Islet precursor cell (in vitro differentiated cells): ENCODE data around the gene RXFP1.
A peak's percentile ranks its signal among the peaks of the same experiment; 100 is the strongest.

Source experiments
- DNase-seq: peaks from one replicate; pipeline ENCODE4 v3.0.0-alpha.2; 2018

RXFP1 gene

GRCh38 chr4:158521484-158522088 lies at the start of gene RXFP1:
TSS of gene RXFP1 (plus strand) at chr4:158521882. CDS start at chr4:158521977, 95 bp downstream.
- no peak for DNase-seq

GRCh38 chr4:158481811-158482210 lies 39.9 kb upstream of the RXFP1 start:
- DNase-seq, result no peak

- DNase-seq, result no peak
Measured at GRCh38 chr4:158484173-158484885, 37.4 kb upstream of the RXFP1 start.

DNA sequence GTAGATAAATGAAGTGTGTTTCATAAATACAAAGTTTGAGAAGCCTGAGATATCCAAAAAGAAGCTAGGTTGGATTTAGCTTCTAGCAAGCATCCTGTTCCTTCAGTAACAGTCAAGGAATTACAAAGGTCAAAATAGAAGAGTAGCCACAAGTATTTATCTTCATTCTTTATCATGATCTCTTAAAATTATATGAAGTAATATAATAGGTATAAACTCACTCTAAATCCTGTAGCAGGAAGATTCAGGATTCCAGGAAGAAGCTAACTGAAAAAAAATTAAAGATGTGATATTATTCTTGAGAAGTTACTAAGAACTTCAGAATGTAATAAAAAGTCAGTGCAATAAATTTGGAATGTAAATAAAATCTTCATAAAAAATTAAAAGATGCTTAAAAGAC lies 31.1 kb upstream of the RXFP1 start:
- DNase-seq, result no peak

DNA sequence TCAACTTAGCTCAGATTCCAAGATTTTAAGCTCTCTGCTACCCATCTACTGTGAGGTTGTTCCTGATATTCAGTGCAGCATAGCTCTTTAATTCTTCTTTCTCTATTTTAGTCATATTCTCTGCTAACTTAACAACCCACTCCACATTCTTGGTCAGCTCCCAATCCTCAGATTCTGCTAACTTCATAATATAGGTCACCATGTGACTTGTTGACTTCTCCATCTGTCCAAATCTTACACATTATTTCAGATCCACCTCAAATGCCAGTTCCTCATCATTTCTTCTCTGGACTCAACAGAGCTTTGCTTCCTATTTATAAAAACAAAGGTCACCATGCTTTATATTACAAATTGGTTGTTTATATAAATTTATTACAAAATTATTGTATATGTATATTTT lies 29.3 kb upstream of the RXFP1 start:
- DNase-seq, result no peak

DNA sequence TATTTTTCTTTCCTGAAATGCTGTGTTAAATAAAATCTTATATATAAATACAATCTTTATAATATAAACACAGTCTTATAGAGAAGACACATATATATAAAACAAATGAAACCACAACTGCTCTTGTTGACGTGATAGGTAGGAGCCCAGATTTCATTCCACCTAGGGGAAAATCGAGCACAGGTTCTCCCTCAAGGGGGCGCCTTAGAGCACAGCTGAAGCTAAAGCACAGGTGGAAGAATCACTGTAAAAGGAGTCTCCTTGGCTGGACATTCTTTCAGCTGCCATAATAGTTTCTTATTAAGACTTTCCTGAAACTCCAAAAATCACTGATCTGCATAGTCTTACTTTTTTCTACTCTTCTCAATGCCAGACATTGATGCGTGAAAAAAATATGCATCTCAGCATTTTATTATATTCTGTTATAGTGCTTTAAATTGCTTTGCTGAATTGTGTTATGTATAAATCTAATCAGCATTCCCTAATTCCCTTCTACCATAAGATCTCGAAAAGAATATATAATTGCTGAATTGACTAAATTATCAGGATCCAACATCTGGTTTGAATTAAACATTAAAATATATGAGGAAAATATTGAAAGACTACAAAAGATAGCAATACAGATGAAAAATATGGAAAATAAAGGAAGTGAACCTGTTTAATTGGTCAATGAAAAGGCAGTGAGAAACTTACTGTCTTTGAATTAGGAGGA lies 25.5 kb upstream of the RXFP1 start:
- DNase-seq, result peak; percentile 72

- DNase-seq, result no peak
Measured at GRCh38 chr4:158500054-158500453, 21.6 kb upstream of the RXFP1 start.

DNA sequence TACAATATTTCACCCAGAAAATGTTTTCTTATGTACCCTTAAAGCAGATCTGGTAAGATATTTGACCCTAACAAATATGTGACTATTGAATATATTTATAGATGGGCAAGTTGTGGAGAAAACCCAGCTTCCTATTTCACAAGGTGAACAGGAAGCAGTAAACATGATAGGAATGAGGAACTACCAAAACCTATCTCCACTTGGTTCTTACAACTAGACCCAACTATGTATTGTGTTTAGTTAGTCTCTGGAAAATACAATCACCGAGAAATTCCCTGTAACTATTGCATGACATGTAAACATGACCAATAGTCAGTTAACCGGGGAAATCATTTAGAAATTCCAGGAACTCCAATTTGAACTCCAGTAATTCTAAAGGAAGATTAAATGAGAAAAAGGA lies 8.4 kb upstream of the RXFP1 start:
- DNase-seq, result no peak

- DNase-seq, result no peak
Measured at GRCh38 chr4:158519226-158519625, 2.5 kb upstream of the RXFP1 start.

- no peak for DNase-seq
Measured at GRCh38 chr4:158523990-158524535, 2.4 kb downstream of the RXFP1 start.

- DNase-seq, result no peak
Measured at GRCh38 chr4:158527516-158527915, 5.8 kb downstream of the RXFP1 start.

DNA sequence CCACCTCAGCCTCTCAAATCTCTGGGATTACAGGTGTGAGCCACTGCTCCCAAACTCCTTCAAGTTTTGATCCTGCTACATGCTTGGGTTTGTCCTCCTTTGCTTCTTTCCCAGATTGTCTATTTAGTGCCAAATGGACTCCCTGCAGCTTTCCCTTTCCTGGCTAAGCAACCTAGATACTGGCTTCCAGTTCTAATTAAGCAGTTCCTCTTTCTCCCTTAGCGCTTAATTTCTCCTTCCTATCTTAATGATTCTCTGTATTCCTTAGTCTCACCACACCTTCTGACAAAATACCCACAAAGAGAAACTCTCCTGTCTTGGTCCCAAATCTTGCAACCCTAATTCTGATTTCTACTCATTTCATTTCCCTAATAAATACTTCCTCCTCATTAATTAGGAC lies 7.8 kb downstream of the RXFP1 start:
- DNase-seq, result no peak

DNA sequence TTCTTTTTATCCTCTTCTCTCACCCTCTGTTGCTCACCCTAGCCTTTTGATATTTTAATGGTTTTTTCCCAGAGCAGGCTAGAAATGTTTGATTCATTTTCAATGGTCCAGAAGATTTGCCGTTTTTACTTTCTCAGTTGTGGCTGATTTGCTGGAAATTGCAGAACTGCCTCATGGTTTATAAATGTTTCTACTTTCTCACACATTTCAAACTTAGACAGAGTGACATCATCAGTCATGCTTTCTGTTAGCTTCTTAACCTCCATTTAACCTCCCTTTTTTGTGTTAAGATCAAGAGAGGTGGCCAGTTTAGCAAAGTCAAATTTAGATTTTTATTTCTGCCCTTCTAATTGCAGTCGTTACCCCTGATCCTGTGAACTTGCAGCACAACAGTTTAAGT lies 8.7 kb downstream of the RXFP1 start:
- DNase-seq, result no peak

- no peak for DNase-seq
Measured at GRCh38 chr4:158530898-158531297, 9.2 kb downstream of the RXFP1 start.

GRCh38 chr4:158532556-158533231 lies 11.0 kb downstream of the RXFP1 start:
- no peak for DNase-seq

GRCh38 chr4:158534727-158535126 lies 13.0 kb downstream of the RXFP1 start:
- no peak for DNase-seq

DNA sequence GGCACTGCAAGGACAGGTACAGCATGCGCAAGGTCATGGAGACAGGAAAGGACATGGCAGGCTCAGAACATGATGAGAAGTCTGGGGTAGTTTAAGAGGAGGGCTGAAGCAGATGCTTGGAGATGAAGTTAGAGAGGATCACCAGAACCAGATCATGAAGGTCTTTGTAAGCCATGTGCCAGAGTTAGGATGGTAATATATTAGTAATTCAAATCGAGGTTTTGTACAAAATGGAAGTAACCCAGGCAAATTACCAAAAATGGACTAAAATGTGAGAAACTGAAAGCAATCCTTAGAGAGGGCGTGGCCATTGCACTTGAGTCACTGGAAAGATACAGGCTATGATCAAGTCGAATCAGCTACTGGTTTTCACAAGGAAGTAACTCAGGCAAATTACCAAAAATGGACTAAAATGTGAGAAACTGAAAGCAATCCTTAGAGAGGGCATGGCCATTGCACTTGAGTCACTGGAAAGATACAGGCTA lies 13.5 kb downstream of the RXFP1 start:
- no peak for DNase-seq

DNA sequence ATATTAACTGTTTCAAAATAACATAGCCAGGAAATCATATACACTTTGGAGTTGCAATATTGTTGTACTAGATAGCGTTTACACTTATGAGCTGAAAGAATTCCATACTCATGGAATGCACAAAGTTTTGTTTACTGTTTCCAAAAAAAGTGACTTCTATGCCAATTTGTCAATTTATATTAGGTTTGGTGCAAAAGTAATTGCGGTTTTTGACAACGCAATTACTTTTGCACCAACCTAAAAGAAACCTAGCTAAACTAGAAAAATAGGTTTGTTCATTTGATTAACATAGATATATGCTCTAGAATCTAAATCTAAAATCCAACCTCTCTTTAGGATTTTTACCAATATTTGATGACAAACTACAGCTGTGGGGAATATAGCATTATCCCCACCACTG lies 15.2 kb downstream of the RXFP1 start:
- DNase-seq, result no peak

DNA sequence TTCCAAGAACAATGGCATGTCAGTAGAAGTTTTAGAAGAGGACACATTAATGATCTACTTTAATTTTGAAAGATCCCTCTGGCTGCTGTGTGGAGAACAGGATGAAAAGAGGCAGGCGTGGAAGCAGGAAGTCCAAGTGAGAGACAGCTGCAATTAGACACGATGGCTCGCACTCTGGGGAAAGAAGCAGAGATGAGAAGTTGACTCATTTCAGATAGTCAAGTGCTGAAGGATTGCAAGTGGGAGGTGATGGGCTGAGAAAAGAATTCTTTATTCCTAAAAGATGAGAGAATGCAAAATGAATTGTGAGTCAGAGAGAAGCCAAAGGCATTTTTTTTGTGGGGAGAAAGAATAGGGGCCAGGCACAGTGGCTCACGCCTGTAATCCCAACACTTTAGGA lies 16.5 kb downstream of the RXFP1 start:
- DNase-seq, result no peak

DNA sequence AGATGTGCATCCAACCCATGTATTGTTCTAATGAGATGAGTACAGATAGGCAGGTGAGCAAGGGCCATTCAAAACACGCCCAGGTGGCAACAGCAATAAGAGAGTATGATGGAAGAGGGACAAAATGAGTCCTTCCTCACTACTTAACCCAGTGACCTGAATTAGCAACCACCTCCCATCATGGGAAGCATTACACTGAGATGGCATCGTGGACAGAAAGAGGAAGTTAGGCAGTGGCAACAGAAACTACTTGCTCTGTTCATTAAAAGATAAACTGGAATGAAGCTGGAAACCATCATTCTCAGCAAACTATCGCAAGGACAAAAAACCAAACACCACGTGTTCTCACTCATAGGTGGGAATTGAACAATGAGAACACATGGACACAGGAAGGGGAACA lies 17.2 kb downstream of the RXFP1 start:
- DNase-seq, result no peak

GRCh38 chr4:158540125-158540907 lies 18.6 kb downstream of the RXFP1 start:
- no peak for DNase-seq

DNA sequence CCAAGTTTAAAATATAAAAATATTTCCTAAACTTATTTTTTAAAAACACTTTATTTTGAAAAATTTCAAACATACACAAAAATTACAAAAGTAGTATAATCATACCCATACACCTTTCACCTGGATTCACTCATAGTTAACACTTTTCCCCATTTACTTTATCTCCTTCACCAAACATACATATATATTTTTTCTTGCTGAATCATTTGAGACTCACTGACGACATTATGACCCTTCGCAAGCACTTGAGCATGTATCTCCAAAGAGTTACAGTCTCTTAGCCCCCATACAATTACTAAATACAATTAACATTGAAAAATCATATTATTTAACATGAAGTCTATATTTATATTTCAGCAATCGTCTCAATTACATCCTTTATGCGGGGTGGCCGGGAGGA lies 19.8 kb downstream of the RXFP1 start:
- DNase-seq, result no peak
